GM18502 (cell line): Measurements from ENCODE around the gene MEAK7.

Source experiments
- ATAC-seq: cut with Tn5 transposase; IDR thresholded peaks from one replicate; pipeline ENCODE4 v1.9.1; 2021; ENCODE audit warnings: mild to moderate bottlenecking; ENCODE audit not compliant: unreplicated experiment, poor library complexity

Gene MEAK7

DNA sequence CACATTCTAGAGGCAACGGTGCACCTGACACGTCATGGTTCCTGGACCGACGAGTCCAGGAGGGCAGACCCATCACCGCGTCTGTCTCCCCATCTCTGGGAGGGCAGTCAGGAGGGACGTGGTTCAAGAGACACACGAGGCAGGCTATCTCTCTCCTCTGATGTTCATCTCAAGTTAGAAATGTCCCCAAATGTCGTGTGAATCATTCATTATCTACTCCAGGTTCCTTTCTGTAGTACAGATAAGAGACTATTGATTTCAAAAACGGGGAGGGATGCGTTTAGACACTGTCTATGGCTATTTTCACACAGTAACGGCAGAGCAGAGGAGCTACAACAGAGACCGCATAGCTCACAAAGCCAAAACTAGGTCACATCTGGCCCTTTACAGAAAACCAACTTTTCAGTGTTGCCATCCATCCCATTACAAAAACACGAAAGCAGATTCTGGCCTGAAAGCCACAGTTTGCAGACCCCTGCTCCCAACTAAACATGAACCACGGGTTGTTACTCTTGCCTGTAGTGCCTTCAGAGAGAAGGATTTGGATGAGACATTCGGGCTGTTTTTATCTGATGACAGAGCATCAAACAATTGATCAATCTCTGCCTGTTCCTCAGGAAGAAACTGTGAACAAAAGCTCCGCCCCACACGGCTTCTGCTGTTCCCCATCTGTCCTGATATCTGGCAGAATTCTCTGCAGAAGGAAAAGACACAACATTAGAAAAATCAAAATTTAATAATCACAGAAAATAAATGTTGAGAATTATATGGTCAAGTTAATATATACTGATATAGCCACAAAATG is 6.8 kb downstream of the MEAK7 start:
- no peak for ATAC-seq

DNA sequence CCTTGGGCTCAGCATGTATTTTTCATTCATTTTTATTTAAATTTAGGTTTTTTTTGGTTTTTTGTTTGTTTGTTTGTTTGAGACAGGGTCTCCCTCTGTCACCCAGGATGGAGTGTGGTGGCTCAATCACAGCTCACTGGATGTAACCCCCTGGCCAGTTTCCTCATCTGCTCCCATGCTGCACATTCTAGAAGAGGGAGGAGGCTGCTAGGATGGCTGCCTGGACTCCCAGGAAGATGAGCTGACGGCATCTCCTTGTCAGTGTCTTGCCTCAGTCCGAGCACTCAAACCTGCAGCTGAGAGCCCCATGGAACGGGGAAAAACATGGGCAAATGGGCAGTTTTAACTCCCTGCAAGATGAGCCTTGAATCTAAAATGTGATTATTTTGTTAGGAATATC is 7.5 kb downstream of the MEAK7 start:
- ATAC-seq, result no peak

DNA sequence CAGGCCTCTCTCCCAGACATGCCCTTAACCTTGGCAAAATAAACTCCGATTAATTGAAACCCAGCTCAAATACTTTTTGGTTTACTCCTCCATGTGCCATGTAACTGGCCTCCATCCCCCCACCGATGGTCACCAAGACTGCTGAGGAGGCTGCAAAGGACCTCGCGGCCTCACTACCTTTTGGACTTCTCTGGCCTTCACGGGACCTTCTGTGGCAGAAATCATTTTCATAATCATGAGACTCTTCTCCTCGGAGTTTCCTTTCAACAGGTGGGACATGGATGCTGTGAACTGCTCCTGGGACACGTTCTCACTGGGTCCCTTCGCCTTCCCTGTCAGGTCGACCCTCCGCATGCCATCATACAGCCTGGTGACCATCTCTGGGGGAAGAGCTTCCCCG is 9.0 kb downstream of the MEAK7 start:
- ATAC-seq, result no peak

DNA sequence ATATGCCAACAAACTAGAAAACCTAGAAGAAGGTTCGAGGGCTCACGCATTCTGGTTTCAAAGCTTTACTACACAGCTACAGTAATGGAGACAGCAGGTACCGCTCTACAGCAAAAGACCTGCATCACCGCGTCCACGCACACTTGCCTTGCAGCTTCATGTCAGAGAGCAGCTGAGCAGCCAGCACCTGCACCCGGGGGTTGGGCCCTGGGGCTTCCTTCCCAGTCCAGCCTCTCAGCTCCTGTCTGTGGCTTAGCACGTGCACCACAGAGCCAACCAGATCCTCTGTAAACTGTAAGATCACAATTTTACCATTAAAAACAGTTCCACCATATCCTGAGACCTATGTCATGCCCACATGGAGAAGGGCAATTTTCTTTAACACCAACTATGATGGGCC is 15.3 kb downstream of the MEAK7 start:
- ATAC-seq, result no peak

DNA sequence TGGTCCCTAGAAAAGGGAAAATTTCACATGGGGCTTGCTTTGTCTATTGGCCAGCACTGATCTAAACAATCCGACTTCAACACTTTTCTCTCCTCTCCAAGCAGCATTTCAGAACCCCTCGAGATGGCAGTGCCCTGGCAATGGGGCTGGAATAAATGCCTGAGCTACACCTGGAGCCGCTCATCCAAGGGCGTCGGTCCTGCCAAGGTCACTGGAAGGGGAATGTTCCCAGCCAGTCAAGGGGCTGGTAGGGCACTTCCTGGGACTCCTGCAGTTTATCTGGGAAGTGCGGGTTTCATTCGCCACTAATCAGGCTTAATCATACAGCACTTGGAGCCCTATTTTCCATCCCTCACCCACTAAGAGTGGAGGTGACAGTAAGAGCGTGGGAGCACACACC is 17.1 kb downstream of the MEAK7 start:
- ATAC-seq, result no peak

DNA sequence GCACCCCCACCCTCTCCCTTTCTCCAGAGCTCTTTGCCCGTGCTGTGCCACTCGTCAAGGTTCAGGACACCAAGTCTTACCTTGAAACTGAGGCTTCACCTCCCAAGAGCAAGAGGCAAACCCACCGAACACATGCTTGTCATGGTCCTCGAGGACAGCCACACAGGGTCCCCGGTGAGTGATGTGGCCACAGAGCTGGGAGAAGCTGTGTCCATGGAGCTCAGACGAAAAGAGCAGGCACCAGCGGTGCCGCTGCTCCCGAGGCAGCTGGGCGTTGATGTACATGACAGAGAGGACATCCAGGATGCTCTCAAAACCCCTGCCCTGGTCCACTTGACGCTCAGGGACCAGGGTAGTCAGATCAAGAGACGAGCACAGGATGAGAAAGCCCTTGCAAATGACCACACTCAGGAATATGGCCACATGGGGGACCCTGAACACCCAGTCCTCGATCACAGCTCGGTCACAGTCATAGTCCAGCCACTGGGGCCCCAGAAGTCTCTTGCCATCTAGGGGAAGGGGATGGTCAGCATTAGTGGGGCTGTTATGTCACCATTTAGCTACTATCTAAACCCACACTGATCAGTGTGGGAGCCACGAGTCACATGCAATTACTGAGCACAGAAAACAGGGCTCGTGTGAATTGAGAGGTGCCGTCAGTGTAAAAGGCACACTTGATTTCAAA is 17.8 kb downstream of the MEAK7 start:
- ATAC-seq, result no peak

DNA sequence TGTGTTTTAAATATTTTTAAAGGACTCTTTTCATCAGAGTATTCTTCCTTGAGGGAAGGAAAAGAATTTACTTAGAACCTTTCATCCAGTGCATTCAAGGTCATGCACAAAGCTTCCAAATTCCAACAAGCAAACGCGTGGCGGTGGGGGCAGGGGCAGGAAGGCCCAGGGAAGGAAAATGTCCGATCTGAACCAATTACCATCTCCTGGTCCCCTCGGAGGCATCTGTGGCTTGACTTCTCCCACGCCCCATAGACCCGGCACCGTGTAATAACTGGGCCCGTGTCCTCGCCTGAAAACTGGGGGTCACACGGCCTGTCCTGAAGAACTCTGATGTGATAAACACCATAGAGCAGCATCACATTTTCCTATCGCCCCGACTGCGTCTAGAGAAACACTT is 18.3 kb downstream of the MEAK7 start:
- no peak for ATAC-seq

DNA sequence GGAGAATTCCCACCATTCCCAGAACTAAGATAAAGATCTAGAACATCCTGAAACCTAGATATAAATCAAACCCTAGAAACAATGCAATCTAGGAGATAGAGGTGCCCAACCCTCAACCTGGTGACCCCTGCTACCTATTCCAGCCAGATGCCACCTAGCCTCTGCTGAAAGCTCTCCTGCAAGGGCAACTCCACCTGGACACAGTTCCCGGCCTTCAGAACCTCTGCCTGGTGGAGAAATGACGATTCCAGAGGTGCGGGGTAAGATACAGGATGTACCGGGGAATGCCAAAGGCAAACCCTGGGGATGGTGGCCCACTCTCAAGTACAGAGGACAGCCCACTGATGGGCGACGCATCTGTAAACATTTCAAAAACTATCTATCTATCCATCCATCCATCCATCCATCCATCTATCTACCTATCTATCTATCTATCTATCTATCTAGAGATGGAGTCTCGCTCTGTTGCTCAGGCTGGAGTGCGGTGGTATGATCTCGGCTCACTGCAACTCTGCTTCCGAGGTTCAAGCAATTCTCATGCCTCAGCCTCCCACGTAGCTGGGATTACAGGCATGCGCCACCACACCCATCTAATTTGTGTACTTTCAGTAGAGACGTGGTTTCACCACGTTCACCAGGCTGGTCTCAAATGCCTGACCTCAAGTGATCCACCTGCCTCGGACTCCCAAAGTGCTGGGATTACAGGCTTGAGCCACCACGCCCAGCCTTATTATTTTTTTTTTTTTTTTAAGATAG is 19.0 kb downstream of the MEAK7 start:
- no peak for ATAC-seq

DNA sequence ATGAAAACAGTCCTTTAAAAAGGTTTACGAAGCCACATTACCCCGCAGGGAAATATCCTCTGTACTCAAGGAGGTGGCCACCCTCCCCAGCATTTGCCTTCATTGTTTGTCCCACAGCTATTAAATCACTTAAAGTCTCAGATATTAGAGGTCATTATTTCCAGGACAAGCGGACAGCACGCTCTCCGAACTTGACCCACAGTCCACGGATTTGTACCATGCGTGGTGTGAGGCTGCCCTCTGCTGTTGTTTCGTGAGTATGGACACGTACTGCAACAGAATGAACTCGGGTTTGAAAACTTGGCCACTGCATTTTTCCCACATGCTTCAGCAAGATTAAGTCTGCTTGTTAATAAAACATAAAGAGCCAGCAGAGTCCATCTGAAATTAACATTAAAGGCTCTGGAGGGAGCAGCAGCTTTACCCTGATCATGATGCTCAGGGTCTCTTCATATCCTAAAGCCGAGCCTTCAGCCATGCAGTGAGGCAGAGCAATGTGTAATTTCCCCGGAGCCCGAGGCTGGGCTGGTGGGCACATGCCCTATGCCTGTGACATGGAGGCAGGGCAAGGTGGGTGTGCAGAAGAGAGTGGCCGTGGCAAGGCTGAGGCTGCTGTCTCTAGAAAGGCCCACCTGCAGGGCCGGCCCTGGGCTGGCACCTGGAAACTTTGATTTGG is 19.7 kb downstream of the MEAK7 start:
- no peak for ATAC-seq

DNA sequence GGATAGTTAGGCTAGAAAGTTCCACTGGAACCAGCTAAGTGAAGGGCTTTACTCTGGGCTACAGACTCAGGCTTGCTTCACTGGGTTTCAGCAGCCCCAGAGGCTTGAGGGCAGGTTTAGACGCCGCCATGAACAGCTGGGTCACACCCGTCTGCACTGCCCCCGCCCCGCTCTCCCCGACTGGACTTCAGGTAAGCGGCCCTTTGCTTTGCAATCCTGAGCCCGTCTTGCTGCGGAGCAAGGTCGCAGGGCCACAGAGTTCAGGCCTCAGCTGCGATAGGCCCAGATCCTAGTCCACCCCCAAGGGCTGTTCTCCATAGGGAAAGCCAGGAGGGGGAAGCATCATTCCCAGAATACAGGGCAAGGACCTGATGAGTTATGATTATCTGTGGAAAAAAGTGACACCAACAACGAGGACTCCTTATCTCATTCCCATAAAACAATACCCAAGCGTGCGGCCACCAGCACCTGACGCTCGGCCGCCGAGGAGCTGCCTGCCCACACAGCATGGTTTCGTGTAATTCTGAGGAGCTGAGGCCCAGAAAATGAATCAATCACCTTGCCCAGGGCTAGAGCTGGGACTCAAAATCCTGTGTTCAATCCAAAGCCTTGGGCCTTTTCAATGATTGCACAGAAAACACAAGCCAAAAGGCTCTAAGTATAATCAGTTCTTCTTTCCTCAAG is 20.4 kb downstream of the MEAK7 start:
- ATAC-seq, result no peak

DNA sequence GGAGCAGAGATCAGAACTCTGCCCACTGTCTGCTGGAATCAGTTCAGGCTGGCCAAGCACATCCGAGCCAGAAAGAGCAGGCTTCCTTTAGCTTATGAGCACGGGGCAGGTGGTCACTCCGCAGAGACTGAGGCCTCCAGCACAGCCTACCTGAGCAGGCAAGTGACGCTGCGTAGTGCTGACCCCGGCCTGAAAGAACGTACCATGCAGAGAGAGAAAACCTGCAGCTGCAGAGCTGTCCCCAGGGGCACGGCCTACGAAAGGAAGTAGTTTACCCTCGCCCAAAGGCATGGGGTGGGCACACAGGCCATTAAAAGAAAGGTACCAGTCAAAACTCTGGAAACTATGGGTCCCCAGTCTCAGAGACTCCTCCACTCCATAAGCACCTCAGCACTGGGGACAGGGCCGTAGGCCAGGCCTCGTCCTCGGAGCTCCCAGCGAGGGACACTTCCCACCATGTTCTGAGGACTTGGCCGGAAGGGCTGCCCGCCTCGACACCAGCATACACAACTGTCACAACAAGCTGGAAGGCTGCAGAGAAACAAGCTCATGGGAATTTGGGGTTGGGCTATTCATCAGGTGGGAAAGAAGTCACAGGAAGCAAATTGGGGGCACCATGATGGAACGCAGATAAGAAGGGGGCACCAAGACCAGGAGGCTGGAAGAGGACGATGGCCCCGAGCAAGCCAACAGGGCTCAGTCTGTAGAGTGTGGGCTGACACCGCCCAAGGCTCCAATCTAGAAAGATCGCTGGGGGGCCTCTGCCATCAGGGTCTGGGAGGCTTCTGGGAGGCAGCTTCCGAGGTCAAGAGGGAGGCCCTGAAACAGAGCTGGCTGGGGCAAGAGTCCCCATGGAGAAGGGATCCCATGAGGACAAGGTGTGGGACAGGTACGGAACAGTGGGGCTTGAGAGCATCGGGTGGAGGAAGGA is 21.2 kb downstream of the MEAK7 start:
- no peak for ATAC-seq

DNA sequence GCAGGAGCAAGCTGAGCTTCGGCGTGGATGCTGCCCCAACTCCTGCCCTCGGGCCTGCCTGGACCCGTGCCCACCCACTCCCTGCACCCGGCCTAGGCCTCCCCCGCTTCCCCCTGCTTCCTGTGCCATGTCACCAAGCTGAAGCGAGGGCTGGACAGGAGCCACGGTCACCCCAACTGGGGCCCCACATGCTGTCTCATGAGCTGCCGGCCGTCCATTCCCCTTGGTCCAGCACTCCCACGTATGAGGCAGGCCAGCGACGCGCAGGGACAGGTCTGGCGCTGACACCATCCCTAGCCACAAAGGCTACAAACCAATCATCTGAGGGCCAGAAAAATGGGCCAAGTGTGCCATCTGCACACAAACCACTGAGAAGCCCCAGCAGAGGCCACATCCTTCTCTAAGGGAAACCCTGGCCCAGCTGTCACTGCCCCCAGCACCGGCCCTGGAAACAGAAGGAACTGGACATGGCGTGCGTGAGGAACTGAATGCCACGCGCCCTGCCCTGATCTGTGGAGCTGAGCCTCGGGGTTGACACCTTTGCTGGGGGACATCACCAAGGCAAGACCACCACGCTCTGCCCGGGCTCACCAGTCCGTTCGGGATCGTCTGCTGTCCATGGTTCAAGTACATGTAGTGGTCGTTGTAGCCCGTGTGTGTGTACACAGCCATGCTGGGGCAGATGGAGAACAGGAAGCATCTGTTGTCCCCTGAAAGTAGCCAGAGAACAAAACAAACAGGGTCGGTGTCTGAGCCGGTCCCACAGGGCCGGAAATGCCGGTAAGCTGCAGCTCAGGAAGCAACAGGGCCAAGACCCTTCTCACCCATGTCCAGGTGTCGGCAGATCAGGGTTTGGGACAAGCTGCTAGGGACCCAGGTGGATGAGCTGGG is 22.2 kb downstream of the MEAK7 start:
- no peak for ATAC-seq

DNA sequence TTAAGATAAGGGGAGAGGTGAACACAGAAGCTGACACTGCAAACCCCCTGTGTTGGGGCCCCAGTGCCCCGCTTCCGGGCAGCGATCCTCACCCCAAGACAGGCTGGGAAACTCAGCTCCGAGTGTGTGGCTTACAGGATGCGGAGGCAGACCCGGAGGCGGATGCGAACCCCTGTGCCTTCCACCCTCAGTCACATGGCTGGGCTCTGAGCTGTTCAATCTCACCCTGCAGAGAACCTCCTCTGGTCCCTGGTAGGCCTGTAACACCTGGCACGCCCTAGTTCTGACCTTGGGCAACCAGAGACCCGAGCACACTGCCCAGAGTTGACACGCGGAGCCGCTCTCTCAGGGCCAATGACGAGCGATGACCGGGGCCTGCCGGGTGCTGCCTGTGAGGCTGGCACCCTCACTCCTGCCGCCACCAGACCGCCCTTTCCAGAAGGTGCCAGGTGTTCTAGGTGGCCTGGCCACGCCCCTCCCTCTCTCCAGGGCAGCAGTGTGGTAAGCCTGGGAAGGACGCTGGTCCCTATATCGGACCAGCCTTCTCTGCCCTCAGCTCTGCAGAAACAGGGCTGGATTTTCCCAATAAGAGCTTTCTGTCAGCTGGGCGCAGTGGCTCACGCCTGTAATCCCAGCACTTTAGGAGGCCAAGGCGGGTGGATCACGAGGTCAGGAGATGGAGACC is 23.3 kb downstream of the MEAK7 start:
- no peak for ATAC-seq

DNA sequence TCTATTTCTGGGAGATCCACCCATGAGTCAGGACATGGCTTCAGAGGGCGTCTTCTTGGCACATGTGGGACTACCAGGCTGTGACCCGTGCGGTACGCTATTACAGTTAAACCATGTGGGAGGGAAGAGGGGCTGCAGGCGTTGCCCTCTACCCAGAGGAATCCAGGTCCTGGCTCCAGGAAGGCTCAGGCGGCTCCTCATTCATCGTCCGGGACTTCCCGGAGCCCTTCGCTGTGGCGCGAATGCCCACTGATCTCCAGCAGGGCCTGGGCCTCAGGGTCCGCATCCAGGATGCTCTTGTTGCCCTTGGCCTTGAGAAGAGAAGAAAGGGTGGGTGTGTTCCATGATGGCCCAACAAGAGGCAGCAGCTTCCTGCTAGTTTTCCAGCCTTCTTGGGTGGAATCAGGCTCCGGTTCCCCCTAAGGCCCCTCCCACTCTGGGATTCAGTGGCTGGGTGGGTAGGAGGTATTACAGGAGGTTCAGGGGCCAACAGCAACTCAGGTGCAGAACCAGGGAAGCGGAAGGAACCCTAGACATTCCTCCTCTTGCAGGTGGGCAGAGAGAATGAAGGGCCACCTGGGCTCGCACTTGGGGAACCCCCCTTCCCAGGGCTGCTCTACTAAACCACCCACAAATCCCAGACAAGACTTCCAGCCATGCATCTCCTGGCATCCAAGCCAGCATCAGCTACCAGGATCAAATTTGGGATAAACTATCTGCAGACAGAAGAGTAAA is 24.6 kb downstream of the MEAK7 start:
- ATAC-seq, result no peak

DNA sequence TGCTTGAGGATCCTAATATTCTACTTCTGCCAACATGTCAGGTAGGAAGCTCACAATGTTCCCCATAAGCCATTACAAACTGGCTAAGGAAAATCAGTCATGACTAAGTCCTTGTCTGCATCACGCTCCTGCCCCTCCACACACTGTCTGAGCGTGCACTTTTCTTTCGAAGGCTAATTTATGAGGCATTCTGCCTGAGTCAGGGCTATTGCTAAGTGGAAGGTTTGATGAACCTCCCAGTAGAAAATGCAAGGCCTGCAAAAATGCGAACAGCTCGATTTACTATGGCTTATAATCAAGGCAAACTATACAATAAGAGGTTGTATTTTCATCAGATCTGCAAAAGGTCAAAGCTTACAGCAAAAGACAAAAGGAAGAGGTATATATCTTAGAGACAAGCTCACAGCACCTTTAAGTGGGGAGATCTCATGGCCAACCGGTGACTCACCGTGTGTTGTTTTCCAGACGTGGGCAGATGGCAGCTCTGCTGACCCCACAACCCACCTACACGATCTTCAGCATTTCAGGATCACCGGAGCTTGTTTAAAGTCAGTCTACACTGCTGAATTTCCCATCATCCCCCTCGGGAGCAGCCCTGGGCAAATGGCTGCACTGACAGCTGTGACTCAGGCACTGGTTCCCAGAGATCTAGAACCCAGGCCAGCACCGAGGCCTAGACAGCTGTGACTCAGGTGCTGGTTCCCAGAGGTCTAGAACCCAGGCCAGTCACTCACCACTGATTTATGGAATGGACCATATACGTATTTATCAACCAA is 26.1 kb downstream of the MEAK7 start:
- ATAC-seq, result no peak

DNA sequence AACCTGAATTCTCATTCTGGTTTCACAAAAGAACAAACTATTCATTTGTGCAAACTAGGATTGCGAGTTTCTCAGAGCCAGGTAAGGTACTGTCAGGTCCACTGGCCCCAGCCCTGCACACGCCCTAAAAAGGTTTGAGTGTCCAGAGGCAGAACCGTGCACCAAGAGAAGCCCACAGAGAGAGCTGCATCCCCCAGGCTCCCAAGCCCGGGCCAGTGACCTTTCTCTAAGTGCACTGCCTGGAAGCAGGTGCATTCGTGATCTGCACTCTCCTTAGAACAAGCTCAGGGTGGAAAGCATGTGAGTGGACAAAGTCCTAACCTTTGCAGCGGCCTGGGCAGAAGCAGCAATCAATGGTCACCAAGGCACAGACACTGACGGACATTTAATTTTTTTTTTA is 26.8 kb downstream of the MEAK7 start:
- ATAC-seq, result no peak
